Thyroid gland (tissue), 4 donors: ENCODE measurements around the gene CAPN5.

ENCODE experiments used
- POLR2A ChIP-seq, 2 donors: fragments of 450-650 bp; IDR thresholded peaks; one replicate each; pipeline ENCODE4 v1.6.1; 2017; ENCODE audit warnings: antibody characterized with exemption in 2 of 2, mild to moderate bottlenecking in 2 of 2, moderate library complexity in 1 of 2
- TF ChIP-seq, protein P1 (sequence below), 6 experiments: fragments of 200-600 bp in 3 of 6; fragments of 450-650 bp in 3 of 6; sonication (generic) in 3 of 6; IDR thresholded peaks; one replicate each; pipeline ENCODE4 v1.5.1; 2016 to 2019; ENCODE audit warnings: antibody characterized with exemption in 6 of 6, mild to moderate bottlenecking in 2 of 6, inconsistent platforms in 1 of 6, moderate library complexity in 1 of 6

DNA sequence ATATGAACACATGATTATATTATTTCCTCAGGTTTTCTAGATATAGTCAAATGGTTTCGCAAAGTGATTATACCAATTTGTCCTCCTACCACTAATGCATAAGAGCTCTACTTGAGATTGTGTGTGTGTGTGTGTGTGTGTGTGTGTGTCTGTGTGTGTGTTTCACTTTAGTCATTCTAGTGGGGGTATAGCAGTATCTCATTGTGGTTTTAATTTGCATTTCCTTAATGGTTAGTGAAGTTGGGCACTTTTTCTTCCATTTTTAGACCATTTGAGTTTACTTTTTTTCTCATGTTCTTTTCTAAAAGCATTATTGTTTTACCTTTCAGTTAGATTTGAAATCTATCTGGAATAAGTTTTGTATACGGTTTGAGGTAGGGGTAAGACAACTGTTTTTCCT, 12.9 kb downstream of the CAPN5 start:
- TF ChIP-seq, protein P1, sequence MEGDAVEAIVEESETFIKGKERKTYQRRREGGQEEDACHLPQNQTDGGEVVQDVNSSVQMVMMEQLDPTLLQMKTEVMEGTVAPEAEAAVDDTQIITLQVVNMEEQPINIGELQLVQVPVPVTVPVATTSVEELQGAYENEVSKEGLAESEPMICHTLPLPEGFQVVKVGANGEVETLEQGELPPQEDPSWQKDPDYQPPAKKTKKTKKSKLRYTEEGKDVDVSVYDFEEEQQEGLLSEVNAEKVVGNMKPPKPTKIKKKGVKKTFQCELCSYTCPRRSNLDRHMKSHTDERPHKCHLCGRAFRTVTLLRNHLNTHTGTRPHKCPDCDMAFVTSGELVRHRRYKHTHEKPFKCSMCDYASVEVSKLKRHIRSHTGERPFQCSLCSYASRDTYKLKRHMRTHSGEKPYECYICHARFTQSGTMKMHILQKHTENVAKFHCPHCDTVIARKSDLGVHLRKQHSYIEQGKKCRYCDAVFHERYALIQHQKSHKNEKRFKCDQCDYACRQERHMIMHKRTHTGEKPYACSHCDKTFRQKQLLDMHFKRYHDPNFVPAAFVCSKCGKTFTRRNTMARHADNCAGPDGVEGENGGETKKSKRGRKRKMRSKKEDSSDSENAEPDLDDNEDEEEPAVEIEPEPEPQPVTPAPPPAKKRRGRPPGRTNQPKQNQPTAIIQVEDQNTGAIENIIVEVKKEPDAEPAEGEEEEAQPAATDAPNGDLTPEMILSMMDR (IDR thresholded peaks at IDR 0.05) = no peak
- TF ChIP-seq POLR2A (IDR thresholded peaks at IDR 0.05) = no peak
